Neural progenitor cell (in vitro differentiated cells): ENCODE results near the gene SOCS6. TPM values are rescaled to one million over a fixed set of nuclear protein-coding genes. Genes with fewer than 3 reads are reported as not detected.

Experiments
- DNase-seq: peaks from one replicate; pipeline ENCODE4 v3.0.0-alpha.2; 2016; ENCODE audit warnings: low spot score
- H2AFZ ChIP-seq: fragments of 200-600 bp; sonication (generic); replicated peaks from 2 replicates; pipeline ENCODE4 v1.6.1; 2016; ENCODE audit warnings: antibody characterized with exemption
- H3F3A ChIP-seq: fragments of 200-600 bp; sonication (generic); 2 replicates; pipeline ENCODE4 v1.6.1; 2016; ENCODE audit warnings: antibody characterized with exemption, low read depth
- H3K27ac ChIP-seq: fragments of 200-600 bp; sonication (generic); 2 replicates; pipeline ENCODE4 v1.5.1; 2016; ENCODE audit warnings: mild to moderate bottlenecking
- H3K27me3 ChIP-seq: fragments of 200-600 bp; sonication (generic); 2 replicates; pipeline ENCODE4 v1.6.1; 2016; ENCODE audit warnings: mild to moderate bottlenecking, moderate library complexity
- H3K36me3 ChIP-seq: fragments of 200-600 bp; sonication (generic); 2 replicates; pipeline ENCODE4 v1.5.1; 2016
- H3K4me1 ChIP-seq: fragments of 200-600 bp; sonication (generic); 2 replicates; pipeline ENCODE4 v1.6.1; 2016; ENCODE audit warnings: mixed run types
- H3K4me2 ChIP-seq: fragments of 200-600 bp; sonication (generic); 2 replicates; pipeline ENCODE4 v1.6.1; 2016
- H3K4me3 ChIP-seq: fragments of 200-600 bp; sonication (generic); 2 replicates; pipeline ENCODE4 v1.5.1; 2016
- H3K79me2 ChIP-seq: fragments of 200-600 bp; sonication (generic); 2 replicates; pipeline ENCODE4 v1.6.1; 2016; ENCODE audit warnings: low read depth
- H3K9ac ChIP-seq: fragments of 200-600 bp; sonication (generic); 2 replicates; pipeline ENCODE4 v1.6.1; 2016
- H3K9me3 ChIP-seq: fragments of 200-600 bp; sonication (generic); 2 replicates; pipeline ENCODE4 v1.5.1; 2016; ENCODE audit warnings: low read depth
- H4K20me1 ChIP-seq: fragments of 200-600 bp; sonication (generic); 2 replicates; pipeline ENCODE4 v1.6.1; 2016; ENCODE audit warnings: low read depth
- H3K27ac Mint-ChIP-seq: 3 replicates; pipeline ENCODE4 v1.8.0; 2021; ENCODE audit warnings: mixed read lengths
- H3K27me3 Mint-ChIP-seq: 2 replicates; pipeline ENCODE4 v1.8.0; 2022; ENCODE audit warnings: low read depth, mild to moderate bottlenecking, inconsistent platforms, moderate library complexity, mixed read lengths; ENCODE audit not compliant: insufficient read depth
- H3K36me3 Mint-ChIP-seq: 3 replicates; pipeline ENCODE4 v1.8.0; 2021; ENCODE audit warnings: mixed read lengths
- H3K4me1 Mint-ChIP-seq: 3 replicates; pipeline ENCODE4 v1.8.0; 2021; ENCODE audit warnings: mixed read lengths
- H3K4me3 Mint-ChIP-seq: 3 replicates; pipeline ENCODE4 v1.8.0; 2021; ENCODE audit warnings: mild to moderate bottlenecking, moderate library complexity, mixed read lengths
- H3K9me3 Mint-ChIP-seq: 3 replicates; pipeline ENCODE4 v1.8.0; 2020; ENCODE audit warnings: mixed read lengths
- CTCF ChIP-seq: fragments of 200-600 bp; sonication (generic); IDR thresholded peaks from 2 replicates; pipeline ENCODE4 v1.5.1; 2017; ENCODE audit warnings: antibody characterized with exemption, mild to moderate bottlenecking
- EZH2 ChIP-seq: fragments of 200-600 bp; sonication (generic); IDR thresholded peaks from 2 replicates; pipeline ENCODE4 v1.6.1; 2017; ENCODE audit warnings: antibody characterized with exemption, mild to moderate bottlenecking, moderate library complexity
- EZH2phosphoT487 ChIP-seq: fragments of 200-600 bp; sonication (generic); IDR thresholded peaks from 2 replicates; pipeline ENCODE4 v1.6.1; 2017; ENCODE audit warnings: antibody characterized with exemption
- total RNA-seq: library from RNA; depleted of rRNA; stranded (reverse); fragments of >200 nt; gene quantifications from 2 replicates; pipeline ENCODE4 v1.2.3, GENCODE V29; 2015; ENCODE audit warnings: low replicate concordance

Gene SOCS6
- total RNA-seq, 1 donor from 2014 or later: 45.1 TPM

- DNase-seq: no peak
- Histone ChIP-seq H3K79me2 (no peaks in the 10 kb centered on the region), H3K4me1 (peaks cover 15% of the 10 kb centered on the region), H3K4me3 (no peak overlapping the region), H4K20me1 (no peaks in the 10 kb centered on the region), H3K36me3 (no peaks in the 10 kb centered on the region), H3K27ac (no peak overlapping the region), H3K9me3 (no peaks in the 10 kb centered on the region), H3K27me3 (no peaks in the 10 kb centered on the region), H3K4me2 (no peak overlapping the region), H3K9ac (no peak overlapping the region), H3F3A (peaks cover 11% of the 10 kb centered on the region), H2AFZ (no peak overlapping the region)
- no peak overlapping the region for H3K27ac Mint-ChIP-seq
- no peaks in the 10 kb centered on the region for H3K36me3 Mint-ChIP-seq
- no peak for TF ChIP-seq EZH2
- TF ChIP-seq CTCF: no peak
- no peak for TF ChIP-seq EZH2phosphoT487
- peaks cover 4% of the 10 kb centered on the region for H3K9me3 Mint-ChIP-seq
- peaks cover 11% of the 10 kb centered on the region for H3K4me1 Mint-ChIP-seq
- H3K27me3 Mint-ChIP-seq: no peaks in the 10 kb centered on the region
- H3K4me3 Mint-ChIP-seq: no peak overlapping the region
These were observed 82.2 kb downstream of the SOCS6 start for GRCh38 chr18:70370762-70371733.

GRCh38 chr18:70371908-70372307 lies 83.1 kb downstream of the SOCS6 start:
- TF ChIP-seq CTCF (no peak), EZH2phosphoT487 (no peak), EZH2 (no peak)
- H3K36me3 ChIP-seq: no peaks in the 10 kb centered on the region
- H3K4me1 Mint-ChIP-seq: peaks cover 2% of the 10 kb centered on the region
- peaks cover 3% of the 10 kb centered on the region for H3F3A ChIP-seq
- H3K4me3 Mint-ChIP-seq: no peak overlapping the region
- H2AFZ ChIP-seq: no peak overlapping the region
- H3K27me3 Mint-ChIP-seq: no peaks in the 10 kb centered on the region
- no peak overlapping the region for H3K27ac ChIP-seq
- H4K20me1 ChIP-seq: no peaks in the 10 kb centered on the region
- peaks cover 4% of the 10 kb centered on the region for H3K9me3 Mint-ChIP-seq
- no peak overlapping the region for H3K9ac ChIP-seq
- peaks cover 8% of the 10 kb centered on the region for H3K4me1 ChIP-seq
- H3K27ac Mint-ChIP-seq: no peak overlapping the region
- H3K36me3 Mint-ChIP-seq: no peaks in the 10 kb centered on the region
- no peak overlapping the region for H3K4me2 ChIP-seq
- H3K9me3 ChIP-seq: no peaks in the 10 kb centered on the region
- no peaks in the 10 kb centered on the region for H3K79me2 ChIP-seq
- no peak overlapping the region for H3K4me3 ChIP-seq
- no peaks in the 10 kb centered on the region for H3K27me3 ChIP-seq
- no peak for DNase-seq

- Mint-ChIP-seq H3K4me3 (no peak overlapping the region), H3K36me3 (no peaks in the 10 kb centered on the region), H3K27ac (no peak overlapping the region), H3K27me3 (no peaks in the 10 kb centered on the region), H3K4me1 (peaks cover 3% of the 10 kb centered on the region), H3K9me3 (peaks cover 4% of the 10 kb centered on the region)
- no peak overlapping the region for H3K9ac ChIP-seq
- H3K36me3 ChIP-seq: no peaks in the 10 kb centered on the region
- H3K4me3 ChIP-seq: no peak overlapping the region
- DNase-seq: no peak
- no peaks in the 10 kb centered on the region for H4K20me1 ChIP-seq
- H3K27me3 ChIP-seq: no peaks in the 10 kb centered on the region
- no peaks in the 10 kb centered on the region for H3F3A ChIP-seq
- no peak overlapping the region for H3K4me2 ChIP-seq
- peaks cover 3% of the 10 kb centered on the region for H3K4me1 ChIP-seq
- H2AFZ ChIP-seq: peak overlapping the region; percentile 15
- no peak overlapping the region for H3K27ac ChIP-seq
- no peak for TF ChIP-seq CTCF
- TF ChIP-seq EZH2: no peak
- TF ChIP-seq EZH2phosphoT487: no peak
- no peaks in the 10 kb centered on the region for H3K9me3 ChIP-seq
- no peaks in the 10 kb centered on the region for H3K79me2 ChIP-seq
These were observed 83.7 kb downstream of the SOCS6 start for GRCh38 chr18:70372450-70373041.
